RKO (cell line): ENCODE data around the gene MDFIC2.
"Not testable (repeated sequence)": the region's sequence is repeated elsewhere in the genome, so short reads cannot be mapped to it uniquely, and the experiment has no call there.

Source experiments
- DNase-seq: peaks from one replicate; pipeline ENCODE4 v3.0.0-alpha.2; 2016; ENCODE audit warnings: low spot score

MDFIC2 gene

DNA sequence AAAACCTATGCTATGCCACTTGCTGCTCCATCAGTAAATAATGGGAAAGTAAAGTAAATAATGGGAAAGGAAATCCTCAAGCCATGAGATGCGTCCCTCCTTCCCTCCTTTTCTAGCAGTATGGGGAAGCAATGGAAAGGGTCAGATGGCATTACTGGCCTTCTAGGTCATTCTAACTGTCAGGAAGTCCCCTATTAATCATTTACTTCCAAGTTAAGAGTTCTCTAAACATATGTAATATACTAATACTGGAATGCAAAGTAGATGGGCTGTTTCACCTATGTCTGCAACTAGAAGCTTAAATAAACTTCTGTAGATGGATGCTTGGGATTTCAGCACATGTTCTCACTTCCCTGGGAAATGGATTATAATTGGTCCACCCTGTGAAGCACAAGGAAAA is 55.9 kb downstream of the MDFIC2 start:
- DNase-seq = no peak

DNA sequence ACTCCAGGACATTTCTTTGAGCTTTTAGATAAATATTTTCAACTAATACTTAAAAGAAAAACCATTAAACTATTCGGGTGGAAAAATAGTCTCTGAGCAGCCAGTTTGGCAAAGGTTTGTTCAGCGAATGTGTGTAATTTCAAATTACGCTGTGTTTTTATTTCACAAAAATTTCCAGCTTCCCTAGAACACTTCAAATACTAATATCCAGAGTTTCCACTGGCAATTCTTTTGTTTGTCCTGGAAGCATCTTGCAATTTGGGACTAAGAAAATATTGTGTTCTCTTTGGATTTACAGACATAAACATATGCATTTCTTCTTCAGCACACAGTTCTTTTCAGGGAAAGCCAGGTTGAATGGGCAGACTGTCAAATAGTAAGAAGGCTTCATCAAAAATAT is 61.9 kb downstream of the MDFIC2 start:
- no peak for DNase-seq

DNA sequence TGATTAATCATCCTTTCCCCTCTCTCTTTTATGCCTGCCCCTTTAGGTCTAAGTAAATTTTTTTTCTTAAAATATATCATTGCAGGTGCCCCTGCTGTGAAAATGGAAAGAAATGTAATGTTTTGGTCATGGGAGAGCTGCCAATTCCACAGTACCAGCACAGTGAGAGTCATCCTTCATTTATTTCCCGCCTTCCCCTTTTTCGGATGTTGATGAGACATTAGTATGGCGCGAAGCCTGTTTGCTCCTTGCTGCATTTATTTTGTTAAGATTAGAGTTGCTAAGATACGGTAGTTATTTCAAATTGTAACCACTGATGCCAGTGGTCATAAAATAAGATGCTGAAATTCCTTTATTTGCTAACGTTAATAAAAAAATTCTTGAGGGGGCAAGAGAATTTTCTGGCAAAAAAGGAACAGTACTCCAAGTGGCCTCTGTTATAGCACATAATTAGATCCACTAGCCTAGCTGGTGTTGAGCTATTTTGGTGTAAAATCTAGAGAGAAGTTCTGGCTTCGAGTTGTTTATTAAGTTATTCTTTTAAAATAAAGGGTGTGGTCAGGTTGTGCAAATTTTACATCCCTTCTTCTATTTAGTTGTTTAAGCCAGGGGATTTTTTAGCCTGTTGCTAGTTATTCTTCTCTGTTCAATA is 62.8 kb downstream of the MDFIC2 start:
- DNase-seq = no peak

DNA sequence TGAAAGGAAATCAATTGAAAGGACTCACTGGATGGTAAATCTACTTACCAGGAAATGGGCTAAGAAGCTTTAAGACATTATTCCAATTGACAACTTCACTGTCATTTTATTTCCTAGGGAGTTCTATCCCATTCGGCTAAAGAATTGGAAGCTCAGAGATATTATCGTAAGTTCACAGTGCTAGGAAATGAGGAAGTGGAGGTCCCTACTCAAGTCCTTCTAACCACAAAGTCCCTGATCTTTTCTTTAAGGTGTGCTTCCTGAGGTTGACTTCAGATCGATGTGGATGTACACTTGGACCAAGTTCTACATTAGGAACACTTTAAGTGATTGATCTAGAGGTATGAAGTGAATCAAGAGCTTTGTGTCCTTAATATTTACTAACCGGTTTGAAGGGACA is 63.6 kb downstream of the MDFIC2 start:
- no peak for DNase-seq

DNA sequence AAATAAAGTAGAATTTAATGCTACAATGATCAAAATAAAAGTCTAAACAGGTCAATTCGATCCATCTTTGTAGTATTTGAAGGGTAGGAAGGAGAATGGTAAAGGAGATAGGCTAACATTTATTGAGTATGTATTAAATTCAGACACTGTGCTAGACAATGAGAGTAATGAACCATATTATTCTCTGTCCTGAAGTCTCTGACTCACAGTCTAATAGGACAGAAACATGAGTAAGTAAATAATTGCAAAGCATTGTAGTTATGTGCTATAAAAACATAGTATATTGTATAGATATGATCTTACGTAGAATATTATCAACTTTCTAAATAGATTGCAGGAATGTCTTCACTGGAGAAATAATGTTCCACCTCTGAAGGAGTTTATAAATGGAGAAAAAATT is 64.5 kb downstream of the MDFIC2 start:
- no peak for DNase-seq

DNA sequence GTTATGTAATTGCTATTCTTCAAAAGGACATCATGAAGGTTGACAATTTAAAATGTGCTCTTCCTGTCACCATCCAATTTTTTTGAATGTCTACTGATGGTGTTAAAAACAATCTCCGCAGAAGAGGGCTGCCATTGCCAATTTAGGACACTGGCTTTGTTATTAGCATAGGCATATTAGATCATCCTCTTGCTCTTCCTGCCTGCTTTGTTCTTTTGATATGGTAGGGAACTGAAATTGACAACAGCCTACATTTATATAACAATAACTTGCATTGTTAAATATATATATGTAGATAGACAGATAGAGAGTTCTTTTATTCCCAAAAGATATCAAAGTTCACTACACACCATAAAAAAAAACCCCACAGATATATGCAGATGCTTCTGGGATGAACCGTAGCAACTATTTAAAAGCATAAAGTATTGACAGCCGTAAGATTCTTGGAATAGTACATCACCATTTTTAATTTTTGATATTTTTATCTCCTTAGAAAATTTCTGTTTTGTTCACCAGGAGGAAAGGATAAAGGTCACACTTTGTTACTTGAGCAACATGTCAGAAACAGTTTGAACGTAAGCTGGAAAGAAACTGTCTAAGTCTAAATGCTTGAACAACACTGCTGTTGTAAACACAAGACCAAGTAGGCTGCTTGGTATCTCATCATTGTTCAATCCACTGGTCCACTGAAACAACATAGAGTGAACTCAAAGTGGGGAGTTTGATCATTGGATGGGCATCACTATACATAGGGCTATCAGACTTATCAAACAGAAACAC is 66.5 kb downstream of the MDFIC2 start:
- no peak for DNase-seq

DNA sequence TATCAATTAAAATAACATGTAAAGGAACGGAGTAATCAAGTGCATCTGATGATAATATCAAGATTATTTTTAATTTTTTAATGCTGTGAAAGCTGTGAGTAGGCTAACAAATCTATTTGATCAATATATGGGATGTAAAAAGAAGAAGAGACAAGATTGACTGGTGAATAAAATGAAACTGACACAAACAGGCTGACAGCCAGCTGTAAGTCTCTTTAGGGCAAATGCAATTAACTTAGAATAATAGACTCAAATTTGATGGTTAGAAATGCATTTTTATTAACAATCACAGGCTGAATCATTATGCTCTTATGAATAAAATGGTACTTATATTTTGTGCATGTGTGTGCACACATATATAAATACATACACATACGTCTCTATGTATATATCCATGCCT is 68.0 kb downstream of the MDFIC2 start:
- DNase-seq = no peak

DNA sequence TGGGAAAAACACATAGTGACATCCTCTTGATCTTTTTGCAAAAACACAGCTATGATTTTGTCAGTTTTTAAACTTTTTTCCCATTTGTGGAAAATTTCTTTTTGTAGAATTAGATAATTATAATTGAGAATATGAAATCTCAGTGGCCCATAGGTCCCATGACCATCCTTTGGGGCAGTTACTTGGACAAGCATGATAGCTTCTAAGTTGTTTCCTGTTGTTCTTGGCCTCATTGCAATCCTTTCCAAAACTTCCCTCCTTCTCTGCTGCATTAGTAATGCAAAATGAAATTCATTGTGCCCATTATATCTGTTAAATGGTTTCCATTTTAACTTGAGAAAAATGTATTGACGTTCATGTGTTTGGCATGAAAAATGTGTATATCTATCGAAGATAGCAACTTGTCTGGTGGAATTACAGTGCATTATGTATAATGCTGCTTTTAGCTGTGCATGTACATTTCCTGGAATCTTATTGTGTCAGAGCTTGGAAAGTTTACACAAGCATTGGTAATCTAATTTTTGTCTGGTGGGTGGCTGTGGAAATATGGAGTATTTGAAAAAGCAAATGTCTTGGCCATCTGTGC is 70.0 kb downstream of the MDFIC2 start:
- DNase-seq = no peak

DNA sequence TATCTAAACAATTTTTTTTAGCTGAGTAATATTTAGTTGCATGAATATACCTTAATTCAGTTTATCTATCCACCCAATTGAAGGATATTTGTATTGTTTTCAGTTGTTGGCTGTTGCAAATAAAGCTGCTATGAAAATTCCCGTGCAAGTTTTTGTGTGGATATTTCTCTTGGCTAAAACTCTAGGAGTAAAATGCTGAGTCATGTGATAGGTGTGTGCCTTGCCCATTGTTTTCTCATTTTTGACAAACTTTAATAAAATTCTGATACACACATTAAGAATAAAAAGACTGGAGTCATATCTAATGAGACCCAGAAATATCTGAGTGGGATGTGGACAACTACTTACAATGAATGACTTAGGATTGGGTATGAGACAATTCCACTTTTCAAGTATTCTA is 78.6 kb downstream of the MDFIC2 start:
- DNase-seq = no peak

DNA sequence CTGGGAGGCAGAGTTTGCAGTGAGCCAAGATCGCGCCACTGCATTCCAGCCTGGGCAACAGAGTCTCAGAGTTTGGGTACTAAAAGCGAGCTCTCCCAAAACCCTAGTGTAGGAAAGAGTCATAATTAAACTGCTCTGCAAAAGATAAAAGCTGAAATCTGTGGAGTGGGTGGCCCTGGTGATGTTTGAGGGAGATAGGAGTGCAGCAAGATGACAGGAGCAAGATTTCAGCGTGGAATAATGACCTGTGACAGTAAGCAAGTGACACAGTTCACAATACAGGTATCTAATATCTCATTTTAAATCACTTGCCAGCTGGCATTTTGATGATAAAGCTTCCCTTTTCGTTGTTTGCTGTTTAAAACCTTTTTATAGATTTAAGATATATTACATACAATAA is 79.3 kb downstream of the MDFIC2 start:
- no peak for DNase-seq

DNA sequence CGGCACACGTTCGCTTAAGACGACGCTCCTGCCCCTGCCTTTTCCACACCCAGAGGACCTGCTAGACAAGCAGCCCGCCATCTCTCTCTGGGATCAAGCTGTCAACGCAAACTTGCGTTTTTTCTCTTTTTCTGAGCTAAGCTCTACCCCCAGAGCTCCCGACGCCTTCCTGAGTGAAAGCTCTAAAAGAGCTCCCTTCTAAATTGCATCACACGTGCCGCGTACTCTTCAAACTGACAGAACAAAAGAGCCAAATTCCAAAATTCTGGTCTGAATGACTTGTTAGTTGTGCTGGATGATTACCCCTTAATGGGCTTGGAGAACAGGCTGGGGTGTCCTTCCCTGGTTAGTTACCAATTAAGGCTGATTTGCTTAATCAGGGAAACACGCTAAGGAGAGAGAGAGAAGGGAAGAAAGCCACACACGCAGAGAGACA is 81.2 kb downstream of the MDFIC2 start:
- no peak for DNase-seq

DNA sequence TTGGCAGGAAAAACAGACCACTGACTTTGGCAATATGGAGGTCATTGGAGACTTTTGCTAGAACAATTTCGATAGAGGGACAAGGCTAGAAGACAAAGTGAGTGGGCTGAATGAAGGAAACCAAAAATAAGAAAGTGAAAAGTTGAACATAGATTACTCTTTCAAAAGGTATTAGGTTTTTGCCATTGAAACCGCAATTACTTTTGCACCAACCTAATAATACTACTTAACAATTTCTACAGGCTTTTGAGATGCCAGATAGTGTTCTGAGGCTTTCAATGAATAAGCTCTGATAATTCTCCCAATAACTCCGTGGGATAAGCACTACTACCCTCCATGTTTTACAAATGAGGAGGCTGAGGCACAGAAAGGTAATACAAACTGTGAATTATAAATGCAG is 85.0 kb downstream of the MDFIC2 start:
- DNase-seq = no peak

DNA sequence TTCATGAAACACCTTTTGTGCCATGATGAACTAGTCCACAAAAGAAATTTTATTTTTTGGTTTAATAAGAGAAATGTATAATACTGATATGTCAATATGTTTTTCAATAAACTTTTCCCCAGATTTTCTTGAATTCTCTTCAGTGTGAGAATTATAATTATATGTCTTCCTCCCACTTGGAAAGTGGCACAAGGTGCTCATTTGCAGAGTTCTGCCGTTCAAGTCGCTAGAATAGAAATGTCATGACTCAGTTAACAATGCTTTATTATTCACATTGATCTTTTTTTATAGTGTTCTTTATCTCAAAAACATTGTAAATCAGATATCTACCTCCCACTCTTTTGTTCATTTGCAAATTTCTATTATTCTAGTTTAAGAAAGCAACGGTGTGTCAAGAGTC is 87.3 kb downstream of the MDFIC2 start:
- DNase-seq = no peak

DNA sequence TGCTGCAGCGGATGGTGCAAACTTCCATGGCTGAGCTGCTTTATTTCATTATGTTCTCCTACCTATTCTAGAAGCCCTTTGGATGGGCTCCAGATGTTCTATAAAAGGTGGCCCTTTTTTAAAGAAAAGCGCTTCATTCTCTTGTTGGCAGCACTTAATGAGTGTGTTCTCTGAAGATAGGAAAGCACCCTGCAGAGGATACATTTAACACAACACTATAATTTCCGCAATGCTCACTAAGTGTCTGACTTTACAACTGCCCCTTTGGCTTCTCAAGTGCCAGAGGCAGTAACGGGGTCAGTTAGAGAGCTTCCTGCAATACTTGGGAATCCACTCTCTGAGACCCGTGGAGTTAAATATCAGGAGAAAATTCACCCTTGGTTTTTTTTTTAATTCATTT is 88.1 kb downstream of the MDFIC2 start:
- DNase-seq = no peak

DNA sequence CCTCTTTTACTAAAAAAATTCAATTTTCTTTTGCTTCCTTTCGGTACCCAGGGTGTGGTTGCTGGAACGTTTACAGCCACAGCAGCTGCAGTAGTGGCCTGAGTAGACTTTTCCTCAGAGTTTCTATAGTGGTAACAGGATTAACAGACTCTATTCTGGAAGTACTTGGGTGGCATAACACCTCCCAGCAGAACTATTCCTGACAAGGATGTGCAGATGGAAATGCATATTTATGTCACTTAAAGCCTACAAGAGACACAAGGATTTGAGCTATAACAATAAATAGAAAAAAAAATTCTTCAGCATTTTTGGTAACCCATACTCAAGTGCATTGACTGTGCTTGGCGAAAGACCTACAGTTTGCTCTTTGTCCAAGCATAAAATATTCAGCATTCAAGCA is 94.0 kb downstream of the MDFIC2 start:
- DNase-seq = no peak

DNA sequence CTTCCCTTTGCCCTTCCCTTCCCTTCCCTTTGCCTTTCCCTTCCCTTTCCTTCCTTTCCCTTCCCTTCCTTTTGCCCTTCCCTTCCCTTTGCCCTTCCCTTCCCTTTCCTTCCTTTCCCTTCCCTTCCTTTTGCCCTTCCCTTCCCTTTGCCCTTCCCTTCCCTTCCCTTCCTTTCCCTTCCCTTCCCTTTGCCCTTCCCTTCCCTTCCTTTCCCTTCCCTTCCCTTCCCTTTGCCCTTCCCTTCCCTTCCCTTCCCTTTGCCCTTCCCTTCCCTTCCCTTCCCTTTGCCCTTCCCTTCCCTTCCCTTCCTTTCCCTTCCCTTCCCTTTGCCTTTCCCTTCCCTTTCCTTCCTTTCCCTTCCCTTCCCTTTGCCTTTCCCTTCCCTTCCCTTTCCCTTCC is 101.2 kb downstream of the MDFIC2 start:
- DNase-seq = not testable (repeated sequence)

DNA sequence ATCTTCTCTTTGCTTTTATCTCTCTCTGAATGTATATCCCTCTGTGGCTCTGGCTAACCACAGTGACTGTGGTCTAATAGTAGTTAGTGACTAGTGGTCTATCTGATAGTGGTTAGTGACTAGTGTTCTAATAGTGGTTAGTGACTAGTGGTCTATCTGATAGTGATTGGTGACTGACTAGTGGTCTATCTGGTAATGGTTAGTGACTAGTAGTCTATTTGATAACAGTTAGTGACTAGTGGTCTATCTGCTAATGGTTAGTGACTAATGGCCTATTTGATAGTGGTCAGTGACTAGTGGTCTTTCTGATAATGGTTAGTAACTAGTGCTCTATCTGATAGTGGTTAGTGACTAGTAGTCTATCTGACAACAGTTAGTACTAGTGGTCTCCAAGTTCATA is 110.5 kb downstream of the MDFIC2 start:
- no peak for DNase-seq

DNA sequence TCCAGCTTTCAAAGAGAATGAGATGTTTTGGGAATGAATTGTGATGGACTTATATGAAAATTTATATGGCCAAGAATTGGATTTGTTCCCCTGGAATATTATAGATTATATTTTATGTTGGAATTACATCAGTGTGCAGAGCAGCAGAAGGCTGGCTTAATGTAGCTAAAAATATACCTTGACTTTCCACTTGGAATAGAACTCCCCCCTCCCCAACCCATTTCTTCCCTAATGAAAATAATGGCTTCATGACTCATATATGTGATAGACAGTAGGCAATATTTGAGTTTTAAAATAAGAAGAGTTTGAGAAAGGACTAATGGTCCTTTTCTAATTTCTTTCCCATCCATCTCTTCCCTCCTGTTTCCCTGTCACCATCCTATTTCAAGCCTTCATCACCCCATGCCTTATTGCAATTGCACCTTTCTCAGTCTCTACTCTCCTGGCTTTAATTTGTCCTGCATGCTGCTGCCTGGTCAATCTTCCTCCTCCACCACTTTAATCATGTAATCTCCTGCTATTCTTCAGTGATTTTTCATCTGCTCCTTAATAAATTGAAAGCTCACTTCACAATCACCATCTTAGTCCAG is 122.5 kb downstream of the MDFIC2 start:
- DNase-seq = no peak

DNA sequence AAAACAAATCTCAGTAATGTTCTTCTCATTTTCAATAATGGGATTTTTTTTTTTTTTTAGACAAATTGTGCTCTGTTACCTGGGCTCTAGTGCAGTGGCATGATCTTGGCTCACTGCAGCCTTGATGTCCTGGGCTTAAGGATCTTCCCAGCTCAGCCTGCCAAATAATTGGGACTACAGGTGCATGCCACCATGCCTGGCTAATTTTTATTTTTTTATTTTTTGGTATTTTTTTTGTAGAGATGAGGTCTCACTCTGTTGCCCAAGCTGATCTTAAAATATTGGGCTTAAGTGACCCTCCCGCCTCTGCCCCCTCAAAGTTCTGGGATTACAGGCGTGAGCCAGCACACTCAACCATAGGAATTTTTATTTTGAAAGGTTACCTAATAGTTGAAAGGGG is 126.2 kb downstream of the MDFIC2 start:
- no peak for DNase-seq

DNA sequence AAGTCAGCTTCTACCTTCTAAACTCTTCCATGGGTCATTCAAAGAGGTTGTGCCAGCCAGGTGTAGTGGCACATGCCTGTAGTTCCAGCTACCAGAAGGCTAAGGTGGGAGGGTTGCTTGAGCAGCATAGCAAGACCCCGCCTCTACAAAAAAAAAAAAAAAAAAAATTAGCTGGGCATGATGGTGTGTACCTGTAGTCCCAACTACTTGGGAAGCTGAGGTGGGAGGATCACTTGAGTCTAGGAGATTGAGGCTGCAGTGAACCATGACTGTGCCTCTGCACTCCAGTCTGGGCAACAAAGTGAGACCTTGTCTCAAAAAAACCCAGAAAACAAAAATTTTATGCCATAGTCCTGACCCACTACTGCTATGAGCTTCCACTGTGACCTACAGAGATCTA is 126.8 kb downstream of the MDFIC2 start:
- DNase-seq = no peak

DNA sequence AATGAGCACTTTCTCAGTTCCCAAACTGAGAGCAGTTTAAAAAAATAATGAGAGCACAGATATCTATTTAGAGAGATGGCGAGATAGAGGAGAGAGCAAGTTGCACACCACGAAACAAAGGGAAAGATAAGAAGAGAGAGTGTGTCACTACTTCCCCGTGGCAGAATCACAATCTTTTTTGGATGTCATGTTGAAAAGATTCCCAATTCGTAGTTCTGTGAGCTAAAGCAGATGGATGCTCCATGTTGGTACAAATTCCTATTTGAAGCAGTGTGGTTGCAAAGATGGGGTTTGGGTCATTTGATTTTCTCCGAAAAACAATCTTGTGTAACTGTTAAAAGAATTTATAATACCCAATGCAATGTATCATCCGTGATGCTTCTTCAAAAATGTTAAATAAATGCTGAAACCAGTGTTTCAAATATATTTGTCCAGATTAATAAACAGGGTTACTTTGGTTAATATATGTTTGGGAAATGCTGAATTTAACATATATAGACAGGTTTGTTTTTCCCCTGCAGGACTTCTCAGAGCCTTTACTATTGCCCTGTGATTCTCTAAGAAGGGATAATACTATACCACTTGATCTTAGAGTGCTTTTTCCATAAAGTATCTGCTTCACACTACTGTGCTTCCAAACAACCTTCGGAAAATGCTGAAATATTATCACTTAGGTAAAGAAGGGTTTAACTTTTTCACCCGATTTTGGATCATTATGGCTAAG is 128.5 kb downstream of the MDFIC2 start:
- DNase-seq = no peak

DNA sequence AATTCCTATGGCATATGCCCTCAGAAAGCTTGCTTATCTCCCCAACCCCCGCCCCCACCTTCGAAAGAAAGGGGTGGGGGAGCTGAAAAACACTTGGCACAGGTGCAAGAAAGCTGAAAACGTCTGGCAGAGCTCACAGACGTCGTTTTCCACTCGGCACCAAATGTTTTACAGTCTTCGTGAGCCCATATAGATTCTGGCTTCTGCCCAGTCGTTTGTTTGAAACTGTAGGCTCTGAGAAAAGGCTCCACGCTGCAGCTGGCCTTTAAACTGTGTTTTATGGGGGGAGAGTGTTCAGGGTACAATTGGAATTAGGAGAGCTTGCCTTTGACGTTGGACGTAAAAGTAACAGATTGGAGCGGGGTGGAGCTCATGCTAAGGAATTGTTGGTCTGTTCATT is 130.3 kb downstream of the MDFIC2 start:
- no peak for DNase-seq

DNA sequence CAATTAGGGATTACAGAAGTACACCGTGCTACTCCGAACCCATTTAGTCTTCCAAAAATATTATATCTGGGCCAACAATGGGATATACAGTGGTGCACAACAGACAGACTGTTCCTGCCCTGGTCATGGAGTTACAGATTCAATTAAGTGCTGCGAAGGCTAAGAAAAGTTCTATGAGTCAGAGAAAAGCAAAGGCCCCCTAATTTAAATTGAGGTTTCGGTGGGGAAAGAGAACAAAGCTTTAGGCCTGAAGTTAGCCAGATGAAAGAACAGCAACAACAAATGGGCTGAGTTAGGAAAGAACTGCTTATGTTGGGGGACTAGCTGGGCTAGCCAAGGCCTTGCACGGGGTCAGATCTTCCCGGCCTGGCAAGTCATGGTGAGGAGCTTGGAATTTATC is 131.8 kb downstream of the MDFIC2 start:
- no peak for DNase-seq
